HG02623 (cell line): ENCODE data around the gene NCOA7.
A peak's percentile ranks its signal among the peaks of the same experiment; 100 is the strongest.

Experiments used
- ATAC-seq: cut with Tn5 transposase; IDR thresholded peaks from one replicate; pipeline ENCODE4 v1.9.1; 2021; ENCODE audit warnings: moderate library complexity; ENCODE audit not compliant: unreplicated experiment

Gene NCOA7, protein sequence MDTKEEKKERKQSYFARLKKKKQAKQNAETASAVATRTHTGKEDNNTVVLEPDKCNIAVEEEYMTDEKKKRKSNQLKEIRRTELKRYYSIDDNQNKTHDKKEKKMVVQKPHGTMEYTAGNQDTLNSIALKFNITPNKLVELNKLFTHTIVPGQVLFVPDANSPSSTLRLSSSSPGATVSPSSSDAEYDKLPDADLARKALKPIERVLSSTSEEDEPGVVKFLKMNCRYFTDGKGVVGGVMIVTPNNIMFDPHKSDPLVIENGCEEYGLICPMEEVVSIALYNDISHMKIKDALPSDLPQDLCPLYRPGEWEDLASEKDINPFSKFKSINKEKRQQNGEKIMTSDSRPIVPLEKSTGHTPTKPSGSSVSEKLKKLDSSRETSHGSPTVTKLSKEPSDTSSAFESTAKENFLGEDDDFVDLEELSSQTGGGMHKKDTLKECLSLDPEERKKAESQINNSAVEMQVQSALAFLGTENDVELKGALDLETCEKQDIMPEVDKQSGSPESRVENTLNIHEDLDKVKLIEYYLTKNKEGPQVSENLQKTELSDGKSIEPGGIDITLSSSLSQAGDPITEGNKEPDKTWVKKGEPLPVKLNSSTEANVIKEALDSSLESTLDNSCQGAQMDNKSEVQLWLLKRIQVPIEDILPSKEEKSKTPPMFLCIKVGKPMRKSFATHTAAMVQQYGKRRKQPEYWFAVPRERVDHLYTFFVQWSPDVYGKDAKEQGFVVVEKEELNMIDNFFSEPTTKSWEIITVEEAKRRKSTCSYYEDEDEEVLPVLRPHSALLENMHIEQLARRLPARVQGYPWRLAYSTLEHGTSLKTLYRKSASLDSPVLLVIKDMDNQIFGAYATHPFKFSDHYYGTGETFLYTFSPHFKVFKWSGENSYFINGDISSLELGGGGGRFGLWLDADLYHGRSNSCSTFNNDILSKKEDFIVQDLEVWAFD

DNA sequence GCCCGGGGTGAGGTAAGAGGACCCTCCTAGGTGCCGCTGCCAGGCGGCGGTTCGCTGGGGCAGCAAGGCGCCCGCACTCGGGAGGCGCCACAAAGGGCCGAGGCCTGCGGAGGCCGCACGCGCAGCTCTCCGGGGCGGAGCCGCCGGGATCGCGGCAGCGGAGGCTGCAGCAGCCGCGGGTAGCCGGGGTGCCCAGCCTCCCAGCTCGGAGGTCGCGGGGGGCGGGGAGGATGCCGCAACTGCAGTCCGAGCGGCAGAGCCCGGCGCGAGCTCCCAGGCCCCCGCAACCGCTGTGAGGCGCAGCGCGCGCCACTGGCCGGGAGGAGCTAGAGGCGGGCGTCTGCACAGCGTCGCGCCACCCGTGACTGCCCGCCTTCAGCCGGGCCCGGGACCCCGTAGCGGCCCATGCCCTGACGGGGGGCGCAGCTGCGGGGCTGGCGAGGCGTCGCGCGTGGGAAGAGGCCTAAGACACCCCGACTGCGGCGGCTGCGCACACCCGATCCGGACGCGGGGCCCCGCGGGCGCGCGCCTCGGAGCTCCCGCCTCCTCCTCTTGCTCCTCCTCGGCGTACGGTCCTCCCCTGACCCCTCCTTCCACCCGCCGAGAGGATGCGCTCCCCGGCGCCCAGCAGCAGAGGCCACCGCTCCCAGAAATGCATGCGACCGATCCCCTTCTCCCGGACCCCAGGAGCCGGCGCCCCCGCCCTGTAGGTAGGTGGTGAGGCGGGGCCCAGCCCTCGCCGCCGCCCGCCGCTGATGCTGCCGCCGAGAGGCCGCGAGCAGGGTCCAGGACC, at the start of gene NCOA7:
Gene NCOA7 (plus strand): TSS at position 603 of the 793 bp plus-strand sequence. CDS start 24,395 bp downstream, outside the sequence.
- ATAC-seq, result peak; percentile 68

DNA sequence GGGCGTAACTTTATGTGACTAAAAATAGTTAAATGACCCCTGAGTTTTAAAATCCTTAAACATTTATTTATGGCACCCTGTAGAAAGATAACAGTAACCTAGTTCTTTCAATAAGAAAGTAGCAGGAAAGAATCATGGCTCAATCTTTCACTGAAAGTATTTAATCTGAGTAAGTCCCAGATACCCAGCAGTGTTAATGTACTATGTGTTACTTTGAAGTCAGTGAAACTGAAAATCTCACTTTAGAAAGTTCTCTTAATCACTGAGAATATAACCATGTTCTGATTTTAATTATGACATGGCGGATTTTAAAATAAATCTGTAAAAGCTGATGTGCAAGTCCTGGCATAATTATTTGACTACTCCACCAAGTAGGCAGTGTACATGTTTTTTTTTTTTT, 49.4 kb upstream of the NCOA7 start:
- ATAC-seq, result no peak

DNA sequence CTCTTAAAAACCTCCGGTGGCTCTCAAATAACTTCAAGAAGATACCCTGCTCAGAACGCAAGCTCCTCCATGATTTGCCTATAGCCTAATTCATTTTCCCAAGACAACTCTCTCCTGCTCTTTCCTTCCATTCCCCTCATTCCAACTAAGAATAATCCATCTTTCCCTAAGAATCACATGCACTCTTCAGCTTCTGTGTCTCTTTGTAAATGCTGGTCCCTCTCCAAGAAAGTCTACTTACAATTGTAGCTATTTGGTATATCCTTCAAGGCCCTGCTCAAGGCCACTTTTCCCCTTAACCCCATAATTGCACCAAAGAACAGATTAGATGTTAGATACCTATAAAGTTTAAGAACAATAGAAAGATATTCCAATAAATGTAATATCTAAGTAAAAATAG, 48.7 kb upstream of the NCOA7 start:
- ATAC-seq, result no peak

DNA sequence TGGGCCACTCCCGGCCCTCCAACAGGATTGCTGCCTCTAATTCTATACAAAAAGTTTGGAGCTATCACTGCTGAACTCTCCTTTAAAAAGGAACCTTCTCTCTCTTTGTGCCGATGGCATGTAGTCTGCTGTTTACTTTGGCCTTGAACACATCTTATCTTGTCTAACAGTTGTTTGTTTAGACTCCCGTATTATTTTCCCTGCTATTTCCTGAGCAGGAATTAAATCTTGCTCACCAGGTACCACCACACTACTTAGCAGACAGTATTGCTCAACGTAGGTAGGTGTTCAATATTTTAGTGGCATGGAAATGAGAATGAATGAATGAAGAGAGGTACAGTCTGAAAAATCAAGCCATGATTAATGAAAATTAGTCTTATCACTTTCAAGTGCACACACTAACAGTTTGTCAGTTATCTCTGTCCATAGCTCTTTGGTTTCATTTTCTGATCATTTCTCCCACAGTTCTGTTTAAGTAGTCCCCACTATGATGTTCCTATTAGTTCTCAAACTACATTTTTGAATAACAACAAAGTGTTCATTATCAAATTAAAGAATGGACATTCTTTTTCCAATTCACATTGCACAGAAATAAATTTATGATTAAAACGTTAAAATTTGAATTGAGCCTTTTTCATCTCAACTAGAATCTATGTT, 48.2 kb upstream of the NCOA7 start:
- no peak for ATAC-seq

DNA sequence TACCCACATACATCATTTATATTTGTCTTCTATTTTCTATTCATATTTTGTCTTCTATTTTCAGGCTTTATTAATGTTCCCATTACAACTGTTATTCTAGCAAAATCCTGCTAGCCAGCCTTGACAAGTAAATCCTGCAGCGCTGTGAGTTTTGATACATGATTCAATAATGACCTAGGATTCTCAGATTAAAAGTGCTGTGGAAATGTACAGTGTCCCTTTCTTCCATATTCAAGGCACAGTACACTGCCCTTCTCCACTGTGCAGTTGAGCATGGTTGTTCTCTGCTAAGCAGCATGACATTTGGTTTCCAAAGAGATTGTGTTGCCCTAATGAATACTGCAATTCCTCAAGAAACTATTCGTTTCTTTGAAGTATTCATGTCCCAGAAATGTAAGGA, 47.2 kb upstream of the NCOA7 start:
- ATAC-seq, result no peak

DNA sequence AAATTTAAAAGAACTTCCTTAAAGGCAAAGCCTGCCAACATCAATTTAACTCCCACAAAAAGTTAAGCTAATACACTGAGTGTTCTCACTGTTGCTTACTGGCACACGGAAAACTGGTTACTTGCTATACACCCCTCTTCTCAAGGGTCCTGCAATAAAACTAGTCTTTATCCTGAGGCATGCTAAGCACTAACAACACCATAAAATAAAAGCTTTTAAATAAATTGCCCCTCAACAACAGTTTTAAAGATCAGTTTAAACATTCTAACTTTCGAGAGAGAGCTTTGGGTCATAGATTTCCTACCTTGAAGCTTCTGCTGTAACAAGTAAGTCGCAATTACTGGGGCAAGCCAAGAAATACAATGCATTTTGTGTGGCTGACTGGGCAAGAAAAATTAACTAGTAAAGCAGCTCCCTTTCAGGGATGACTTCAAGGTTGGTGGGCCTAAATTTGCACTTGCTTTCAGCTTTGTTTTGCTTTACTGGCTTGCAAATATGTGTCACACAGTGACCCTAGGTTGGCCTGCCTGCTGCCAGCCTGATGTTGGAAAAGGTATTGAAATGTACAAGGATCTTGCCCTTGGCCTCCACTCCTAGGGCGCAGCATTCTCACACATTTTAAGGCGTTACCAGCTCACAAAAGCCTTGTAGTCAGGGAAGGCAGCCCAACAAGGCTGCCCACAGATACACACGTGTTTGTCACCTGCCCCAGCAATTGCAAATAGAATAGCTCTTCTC, 45.3 kb upstream of the NCOA7 start:
- ATAC-seq, result no peak

DNA sequence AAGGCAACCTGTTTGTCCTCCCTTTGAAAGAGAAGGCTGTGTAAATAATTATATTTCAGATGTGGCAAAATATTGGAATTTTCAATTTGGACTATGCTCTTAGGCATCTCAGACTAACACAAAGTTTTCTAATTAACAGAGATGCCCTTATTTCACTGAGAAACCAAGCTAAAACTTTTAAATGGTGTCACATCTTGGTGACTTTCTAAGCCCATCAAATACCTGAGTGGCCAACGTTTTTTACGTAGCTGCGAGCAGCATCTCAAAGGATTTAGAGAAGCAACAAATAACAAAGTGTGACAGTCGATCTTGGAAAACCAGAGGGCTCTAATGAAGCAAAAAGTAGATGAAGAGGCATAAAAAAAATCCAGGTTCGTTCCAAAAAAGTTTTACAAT, 44.7 kb upstream of the NCOA7 start:
- ATAC-seq, result no peak

DNA sequence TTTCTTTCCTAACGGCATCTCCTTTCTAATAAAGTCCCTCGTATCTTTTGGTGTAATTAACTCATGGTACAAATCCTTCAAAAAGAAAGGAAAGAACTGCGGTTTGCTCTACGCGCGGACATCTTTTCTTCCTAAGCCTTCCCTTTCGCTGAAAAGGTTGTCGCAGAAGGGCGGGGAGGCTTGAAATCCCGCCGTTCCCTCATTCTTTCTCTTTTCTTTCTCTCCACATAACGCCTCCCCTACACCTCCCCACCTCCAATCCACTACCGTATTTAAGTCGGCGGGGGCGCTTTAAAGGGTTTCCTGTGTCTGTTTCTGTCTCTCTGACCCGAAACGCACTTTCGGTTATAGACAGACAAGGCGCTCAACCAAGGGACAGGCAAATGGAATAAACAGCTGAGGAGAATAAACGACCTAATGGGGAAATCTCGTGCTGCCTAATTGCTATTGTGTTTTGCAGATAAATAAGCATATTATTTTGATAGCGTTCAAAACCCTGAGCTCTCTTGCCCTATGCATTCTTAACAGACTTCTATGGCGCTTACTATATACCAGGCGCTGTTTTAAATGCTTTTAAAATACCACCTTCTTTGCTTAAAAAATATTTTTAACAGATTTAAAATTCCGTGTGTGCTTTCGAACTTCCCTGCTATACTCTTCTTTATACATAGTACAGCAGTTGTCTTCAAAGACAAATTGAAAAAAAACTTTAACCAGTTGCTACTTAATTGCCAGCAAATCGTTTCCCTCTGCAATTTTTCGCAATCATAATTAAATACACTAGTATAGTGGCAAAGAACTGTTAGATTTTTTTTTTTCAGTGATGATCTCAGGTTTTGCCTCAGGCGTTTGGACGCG, 43.8 kb upstream of the NCOA7 start:
- peak; percentile 48 for ATAC-seq

DNA sequence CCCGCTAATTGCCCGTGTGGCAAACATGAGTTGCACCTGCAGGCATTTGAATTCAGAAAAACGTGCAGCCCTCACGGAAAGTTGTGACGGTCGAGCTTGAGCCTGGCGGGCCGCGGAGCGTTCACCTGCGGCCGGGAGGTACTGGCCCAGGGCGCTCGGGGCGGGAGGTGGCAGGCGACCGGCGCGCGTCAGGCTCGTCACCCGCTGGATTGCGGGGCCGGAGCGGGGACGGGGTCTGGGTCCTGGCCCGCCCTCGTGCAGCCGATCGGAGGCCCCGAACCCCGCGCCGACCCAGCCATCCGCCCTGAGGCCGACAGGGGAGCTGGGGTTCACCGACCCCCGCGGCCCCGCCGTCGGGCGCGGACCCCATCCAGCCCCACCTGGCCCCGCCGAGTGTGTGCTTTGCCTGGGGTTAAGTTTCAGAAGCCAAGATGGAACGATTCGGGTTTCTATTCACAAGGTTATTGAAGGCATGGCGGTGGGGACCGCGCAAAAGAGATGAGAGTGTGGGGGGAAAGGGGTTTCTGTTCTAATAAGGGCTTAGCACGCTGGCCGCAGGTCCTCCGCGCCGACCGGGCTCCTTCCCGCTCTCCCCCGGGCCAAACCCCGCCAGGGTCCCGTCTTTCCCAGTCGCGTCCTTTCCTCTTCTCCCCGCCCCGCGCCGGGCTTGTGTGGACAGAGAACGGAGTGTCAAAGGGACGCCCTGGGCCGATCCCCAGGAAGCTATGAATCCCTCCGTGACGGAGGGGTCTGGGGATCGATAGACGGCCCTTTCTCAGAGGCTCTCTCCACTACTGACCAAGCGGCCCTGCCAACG, 43.0 kb upstream of the NCOA7 start:
- ATAC-seq, result no peak

DNA sequence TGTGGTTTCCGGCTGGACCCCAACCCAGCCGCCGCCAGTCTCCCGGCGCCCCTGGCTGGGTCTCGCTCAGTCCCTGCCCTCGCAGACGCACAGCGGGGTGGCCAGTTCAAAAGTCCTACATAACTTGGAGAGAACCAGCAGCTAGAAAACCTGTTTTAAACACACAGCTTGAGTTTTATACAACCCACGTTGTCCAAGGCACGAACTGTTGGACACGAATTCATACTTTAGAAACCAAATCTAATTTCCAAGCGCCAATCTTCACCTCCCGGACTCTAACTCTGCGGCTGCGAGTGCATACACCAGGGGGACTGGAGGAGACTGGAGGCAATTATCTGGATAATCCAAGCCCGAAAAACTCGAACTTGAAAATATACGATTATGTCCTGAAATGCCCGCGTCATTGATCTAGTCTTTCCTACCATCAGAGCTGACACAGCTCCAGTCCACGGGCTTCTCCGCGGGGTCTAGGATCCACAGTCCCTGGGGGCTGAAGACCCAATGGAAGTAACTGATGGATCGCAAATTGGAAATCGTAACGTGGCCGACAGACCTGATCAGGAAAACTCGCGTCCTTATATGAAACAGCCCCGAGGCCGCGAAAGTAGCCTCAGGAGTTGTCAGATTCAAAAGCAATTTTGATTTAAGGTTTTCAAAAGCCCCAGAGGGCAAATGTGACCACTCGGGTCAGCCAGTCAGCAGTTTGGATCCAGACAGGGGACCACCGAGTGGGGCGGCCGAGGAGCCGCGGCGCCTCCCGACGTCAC, 42.2 kb upstream of the NCOA7 start:
- no peak for ATAC-seq

DNA sequence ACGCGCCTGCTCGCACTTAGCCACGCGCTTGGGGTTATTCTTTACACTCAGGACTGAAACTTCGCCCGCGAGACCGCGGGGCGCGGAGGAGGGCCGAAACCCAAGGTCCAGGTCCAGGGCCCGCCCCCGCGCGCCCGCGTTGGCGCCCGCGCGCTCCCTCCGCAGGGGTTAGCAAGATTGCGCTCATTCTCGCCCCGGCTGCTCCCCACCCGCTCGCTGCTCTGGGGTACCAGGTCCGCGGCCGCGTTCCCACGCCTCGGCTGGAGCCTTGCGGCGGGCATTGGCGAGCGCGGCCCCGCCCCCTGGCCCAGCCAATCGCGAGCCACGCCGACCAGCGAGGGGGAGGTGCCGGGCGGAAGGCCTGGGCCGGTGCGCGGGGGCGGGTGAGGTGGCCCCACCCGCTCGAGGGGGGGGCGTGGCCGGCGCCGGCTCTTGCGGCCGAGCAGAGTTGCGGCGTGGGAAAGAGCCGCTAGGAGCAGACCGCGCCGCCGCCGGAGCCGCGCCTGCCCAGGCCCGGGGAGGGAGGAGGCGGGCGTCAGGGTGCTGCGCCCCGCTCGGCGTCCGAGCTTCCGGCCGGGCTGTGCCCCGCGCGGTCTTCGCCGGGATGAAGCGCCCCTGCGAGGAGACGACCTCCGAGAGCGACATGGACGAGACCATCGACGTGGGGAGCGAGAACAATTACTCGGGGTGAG, 41.4 kb upstream of the NCOA7 start, which contains the start of gene HEY2:
Gene HEY2 (plus strand): TSS at position 460 of the 692 bp plus-strand sequence. CDS start 145 bp downstream, at position 605.
- ATAC-seq, result peak; percentile 84

DNA sequence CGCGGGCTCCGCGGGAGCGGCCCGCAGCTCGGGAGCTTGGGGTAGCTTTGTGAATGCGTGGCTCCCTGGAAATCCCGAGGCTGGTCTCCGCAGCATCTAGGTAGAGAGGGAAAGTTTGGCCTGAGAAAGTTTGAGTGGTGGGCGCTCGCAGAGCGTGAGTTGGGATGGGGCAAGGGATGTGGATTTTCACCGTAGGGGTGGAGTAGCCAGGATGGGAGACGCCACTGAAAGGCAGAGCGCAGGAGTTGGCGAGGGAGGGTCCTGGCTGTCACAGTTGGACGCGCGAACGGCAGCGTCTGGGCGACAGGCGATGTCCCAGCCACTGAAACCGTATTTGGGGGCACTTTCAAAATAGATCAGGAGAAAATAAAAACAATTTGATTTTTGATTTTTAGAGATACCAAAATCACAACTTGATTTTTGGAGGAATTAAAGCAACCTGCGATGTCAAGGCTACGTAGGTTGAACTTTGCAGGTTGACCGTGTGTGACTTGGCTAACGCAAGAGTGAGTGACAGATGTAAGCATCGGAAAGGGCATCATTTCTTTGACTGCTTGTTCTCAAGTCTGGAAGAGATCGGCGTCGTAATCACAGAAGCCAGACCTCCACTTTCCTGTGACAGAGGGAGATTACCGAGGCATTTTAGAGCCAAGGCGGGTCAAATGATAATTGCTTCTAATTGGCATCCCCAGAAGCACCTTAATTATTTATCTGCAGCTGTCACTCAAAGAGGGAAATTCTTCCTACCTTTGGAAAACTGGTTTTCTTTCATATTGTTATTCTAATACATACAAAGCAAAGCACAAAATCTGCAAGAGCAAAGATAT, 40.7 kb upstream of the NCOA7 start:
- no peak for ATAC-seq

DNA sequence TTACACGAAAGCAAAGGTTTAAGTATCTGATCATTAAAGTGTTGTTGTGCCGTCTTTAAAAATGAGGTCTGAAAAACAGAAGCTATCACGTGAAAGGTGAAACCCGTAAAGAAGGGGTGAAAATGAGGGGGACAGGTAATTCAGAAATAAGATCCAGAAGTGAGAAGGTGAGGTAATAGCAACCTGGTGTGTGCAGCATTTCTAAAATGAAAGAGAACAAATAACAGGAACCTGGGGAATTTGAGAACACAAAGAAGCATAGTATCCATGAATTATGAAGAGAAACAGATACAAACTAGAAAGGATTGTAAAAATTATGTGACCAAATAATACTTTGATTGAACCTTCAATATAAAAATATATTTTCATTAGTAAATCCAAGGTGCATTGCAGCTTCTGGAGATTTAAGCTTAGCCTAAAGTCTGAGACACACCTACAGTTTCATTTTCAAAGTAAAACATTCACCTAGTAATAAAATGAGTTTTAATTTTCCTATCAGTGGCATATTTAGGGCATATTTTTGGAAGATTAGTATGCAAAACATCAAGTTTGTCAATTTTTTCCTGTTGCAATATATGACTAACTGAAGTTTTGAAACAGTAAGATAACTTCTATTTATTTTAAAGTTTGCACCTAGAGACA, 39.9 kb upstream of the NCOA7 start:
- ATAC-seq, result no peak

DNA sequence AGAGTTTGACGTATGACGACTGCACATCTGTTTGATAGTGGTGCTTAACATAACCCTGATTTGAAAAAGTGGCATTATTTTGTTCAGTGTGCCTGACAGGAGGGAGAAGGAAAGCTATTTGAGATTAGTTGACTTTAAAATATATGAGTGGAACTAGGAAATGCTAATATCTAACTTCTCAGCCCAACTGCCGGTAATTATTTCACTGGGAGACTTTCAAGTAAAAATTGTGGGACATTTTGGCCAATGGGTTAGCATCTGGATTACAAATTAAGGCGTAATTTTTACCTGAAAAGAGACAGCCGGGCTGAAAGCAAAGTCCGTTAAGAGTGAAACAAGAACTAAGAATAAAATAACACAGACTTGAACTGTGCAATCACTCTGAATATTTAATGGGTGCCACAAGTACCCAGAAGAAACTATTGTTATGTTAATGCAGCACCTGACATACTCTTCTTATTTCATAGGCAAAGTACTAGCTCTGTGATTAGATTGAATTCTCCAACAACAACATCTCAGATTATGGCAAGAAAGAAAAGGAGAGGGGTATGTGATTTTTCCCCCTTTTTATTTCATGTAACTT, 39.3 kb upstream of the NCOA7 start:
- no peak for ATAC-seq

DNA sequence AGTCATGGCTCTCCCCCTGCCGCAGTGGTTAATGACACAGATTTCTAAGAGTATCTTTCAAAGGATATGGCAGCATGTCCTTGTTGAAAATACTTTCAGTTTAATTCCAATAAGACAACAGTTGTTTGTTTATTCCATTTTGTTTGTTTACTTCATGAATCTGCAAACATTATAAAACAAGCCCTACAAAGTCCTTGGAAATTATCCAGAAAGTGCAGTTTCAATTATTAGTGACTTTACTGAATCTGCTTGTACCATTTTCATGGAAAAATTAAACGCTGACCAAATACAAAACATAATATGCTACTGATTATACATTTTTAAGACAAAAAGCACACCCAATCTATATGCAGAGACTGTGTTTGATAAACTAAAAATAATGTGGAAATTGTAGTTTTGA, 38.0 kb upstream of the NCOA7 start:
- no peak for ATAC-seq
